ENCODE measurements around the gene DIS3L2.

The DIS3L2 gene

GRCh38 chr2:232351686-232352510, 390.4 kb downstream of the DIS3L2 start:
- TF ChIP-seq, protein P1, sequence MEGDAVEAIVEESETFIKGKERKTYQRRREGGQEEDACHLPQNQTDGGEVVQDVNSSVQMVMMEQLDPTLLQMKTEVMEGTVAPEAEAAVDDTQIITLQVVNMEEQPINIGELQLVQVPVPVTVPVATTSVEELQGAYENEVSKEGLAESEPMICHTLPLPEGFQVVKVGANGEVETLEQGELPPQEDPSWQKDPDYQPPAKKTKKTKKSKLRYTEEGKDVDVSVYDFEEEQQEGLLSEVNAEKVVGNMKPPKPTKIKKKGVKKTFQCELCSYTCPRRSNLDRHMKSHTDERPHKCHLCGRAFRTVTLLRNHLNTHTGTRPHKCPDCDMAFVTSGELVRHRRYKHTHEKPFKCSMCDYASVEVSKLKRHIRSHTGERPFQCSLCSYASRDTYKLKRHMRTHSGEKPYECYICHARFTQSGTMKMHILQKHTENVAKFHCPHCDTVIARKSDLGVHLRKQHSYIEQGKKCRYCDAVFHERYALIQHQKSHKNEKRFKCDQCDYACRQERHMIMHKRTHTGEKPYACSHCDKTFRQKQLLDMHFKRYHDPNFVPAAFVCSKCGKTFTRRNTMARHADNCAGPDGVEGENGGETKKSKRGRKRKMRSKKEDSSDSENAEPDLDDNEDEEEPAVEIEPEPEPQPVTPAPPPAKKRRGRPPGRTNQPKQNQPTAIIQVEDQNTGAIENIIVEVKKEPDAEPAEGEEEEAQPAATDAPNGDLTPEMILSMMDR (IDR thresholded peaks at IDR 0.05; ENCODE audit: insufficient read depth, low read depth, low read length, missing control alignments), result no peak
- H3K4me3 ChIP-seq (ENCODE audit: low read length), result no peak overlapping the region
- DNase-seq (ENCODE audit: low read depth), result no peak

- H3K4me3 ChIP-seq (ENCODE audit: low read length), result no peak overlapping the region
- no peak for DNase-seq (ENCODE audit: low read depth)
- TF ChIP-seq, protein P1 (IDR thresholded peaks at IDR 0.05; ENCODE audit: insufficient read depth, low read depth, low read length, missing control alignments), result no peak
Observed at GRCh38 chr2:232352511-232353091, 391.1 kb downstream of the DIS3L2 start.

DNA sequence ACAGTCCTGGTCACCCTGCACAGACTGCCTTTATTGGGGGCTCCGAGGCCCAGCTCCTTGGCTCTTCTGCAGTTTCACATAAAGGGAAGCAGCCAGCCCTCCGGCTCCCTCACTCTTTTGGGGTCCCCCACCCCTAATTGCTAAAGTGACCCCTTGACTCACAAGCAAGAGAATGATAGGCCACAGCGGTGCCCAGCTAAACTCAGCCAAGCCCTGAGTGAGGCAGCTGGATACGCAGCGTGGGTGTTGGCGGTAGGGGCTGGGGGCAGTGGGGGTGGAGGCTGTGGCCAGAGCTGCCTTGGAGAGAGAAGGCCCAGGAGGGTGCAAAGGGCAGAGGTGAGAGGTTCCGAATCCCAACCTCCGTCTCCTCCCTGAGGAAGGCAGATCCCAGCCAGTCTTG, 391.6 kb downstream of the DIS3L2 start:
- TF ChIP-seq, protein P1 (IDR thresholded peaks at IDR 0.05; ENCODE audit: insufficient read depth, low read depth, low read length, missing control alignments), result no peak
- DNase-seq (ENCODE audit: low read depth), result no peak
- H3K4me3 ChIP-seq (ENCODE audit: low read length), result no peak overlapping the region

GRCh38 chr2:232353660-232354059, 392.1 kb downstream of the DIS3L2 start:
- TF ChIP-seq, protein P1 (IDR thresholded peaks at IDR 0.05; ENCODE audit: insufficient read depth, low read depth, low read length, missing control alignments), result no peak
- no peak for DNase-seq (ENCODE audit: low read depth)
- no peak overlapping the region for H3K4me3 ChIP-seq (ENCODE audit: low read length)

GRCh38 chr2:232354069-232354468, 392.6 kb downstream of the DIS3L2 start:
- TF ChIP-seq, protein P1 (IDR thresholded peaks at IDR 0.05; ENCODE audit: insufficient read depth, low read depth, low read length, missing control alignments), result no peak
- no peak overlapping the region for H3K4me3 ChIP-seq (ENCODE audit: low read length)
- DNase-seq (ENCODE audit: low read depth), result no peak

DNA sequence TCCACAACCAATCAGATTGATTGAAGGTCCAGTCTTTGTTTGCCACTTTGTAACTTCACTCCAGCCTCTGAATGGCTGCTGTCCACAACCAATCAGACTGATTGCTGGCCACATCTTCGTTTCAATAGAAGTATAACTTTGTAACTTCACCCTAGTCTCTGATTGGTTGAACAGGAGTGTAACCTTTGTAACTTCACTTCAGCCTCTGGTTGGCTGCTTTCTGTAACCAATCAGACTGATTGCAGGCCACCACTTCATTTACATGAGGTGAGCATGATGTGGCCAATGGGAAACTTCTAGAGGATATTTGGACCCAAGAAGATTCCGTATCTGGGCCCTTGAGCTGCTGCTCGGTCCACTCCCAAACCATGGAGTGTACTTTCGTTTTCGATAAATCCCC, 400.1 kb downstream of the DIS3L2 start:
- TF ChIP-seq, protein P1 (IDR thresholded peaks at IDR 0.05; ENCODE audit: insufficient read depth, low read depth, low read length, missing control alignments), result no peak
- H3K4me3 ChIP-seq (ENCODE audit: low read length), result no peak overlapping the region
- no peak for DNase-seq (ENCODE audit: low read depth)
